Smooth muscle cell (in vitro differentiated cells): ENCODE data around the gene JDP2. TPM values are rescaled to one million over a fixed set of nuclear protein-coding genes. Genes with fewer than 3 reads are reported as not detected.

Source experiments
- DNase-seq: peaks from one replicate; lab custom pipeline; 2025; ENCODE audit not compliant: unreplicated experiment; lab: John Stamatoyannopoulos, UW
- H2AFZ ChIP-seq: fragments of 200-600 bp; sonication (generic); 2 replicates; pipeline ENCODE4 v1.6.0; 2016; ENCODE audit warnings: antibody characterized with exemption, low read depth, mild to moderate bottlenecking
- H3F3A ChIP-seq: fragments of 200-600 bp; sonication (generic); 2 replicates; pipeline ENCODE4 v1.6.0; 2017; ENCODE audit warnings: antibody characterized with exemption, low read depth
- H3K27ac ChIP-seq: fragments of 200-600 bp; sonication (generic); 2 replicates; pipeline ENCODE4 v1.5.1; 2016; ENCODE audit warnings: low read depth, mild to moderate bottlenecking
- H3K27me3 ChIP-seq: fragments of 200-600 bp; sonication (generic); 2 replicates; pipeline ENCODE4 v1.6.1; 2016; ENCODE audit warnings: low read depth, mild to moderate bottlenecking
- H3K36me3 ChIP-seq: fragments of 200-600 bp; sonication (generic); 2 replicates; pipeline ENCODE4 v1.5.1; 2016; ENCODE audit warnings: low read depth
- H3K4me1 ChIP-seq: fragments of 200-600 bp; sonication (generic); 2 replicates; pipeline ENCODE4 v1.5.1; 2016; ENCODE audit warnings: low read depth
- H3K4me2 ChIP-seq: fragments of 200-600 bp; sonication (generic); 2 replicates; pipeline ENCODE4 v1.6.0; 2016; ENCODE audit warnings: mild to moderate bottlenecking
- H3K4me3 ChIP-seq: fragments of 200-600 bp; sonication (generic); 2 replicates; pipeline ENCODE4 v1.5.1; 2016; ENCODE audit warnings: mild to moderate bottlenecking
- H3K79me2 ChIP-seq: fragments of 200-600 bp; sonication (generic); 2 replicates; pipeline ENCODE4 v1.6.0; 2016; ENCODE audit warnings: low read depth, mild to moderate bottlenecking
- H3K9ac ChIP-seq: fragments of 200-600 bp; sonication (generic); 2 replicates; pipeline ENCODE4 v1.6.0; 2016; ENCODE audit warnings: low read depth
- H3K9me3 ChIP-seq: fragments of 200-600 bp; sonication (generic); replicated peaks from 2 replicates; pipeline ENCODE4 v1.5.1; 2016; ENCODE audit warnings: low read depth
- H4K20me1 ChIP-seq: fragments of 200-600 bp; sonication (generic); 2 replicates; pipeline ENCODE4 v1.6.0; 2016; ENCODE audit warnings: low read depth
- CTCF ChIP-seq: fragments of 200-600 bp; sonication (generic); IDR thresholded peaks from 2 replicates; pipeline ENCODE4 v1.5.1; 2017; ENCODE audit warnings: borderline replicate concordance, mild to moderate bottlenecking, antibody characterized with exemption; ENCODE audit not compliant: insufficient read depth, poor library complexity, severe bottlenecking
- WGBS: methylation state at CpG from one replicate; pipeline ENCODE4 v1.1.7; 2016; ENCODE audit warnings: low lambda C conversion rate; 5-methylcytosine and 5-hydroxymethylcytosine counted together
- polyA plus RNA-seq: library from polyadenylated mRNA; unstranded; fragments of >200 nt; fragmentation: Nextera tagmentation; extraction: Ambion mirVana; gene quantifications from 2 replicates; pipeline ENCODE4 v1.2.1, GENCODE V29; 2016
- total RNA-seq: library from RNA; depleted of rRNA; stranded (reverse); fragments of >200 nt; gene quantifications from 2 replicates; pipeline ENCODE4 v1.2.3, GENCODE V29; 2014

JDP2 gene
- total and polyA plus RNA-seq, 2 experiments from 2014 or later, result 70.3 to 126 TPM

- H2AFZ ChIP-seq, result no peak overlapping the region
- H3K27me3 ChIP-seq, result no peaks in the 10 kb centered on the region
- H3K4me2 ChIP-seq, result no peak overlapping the region
- WGBS, result 92% methylated on average over 10 of the region's 10 CpGs
- no peak overlapping the region for H3K9ac ChIP-seq
- DNase-seq, result no peak
- no peaks in the 10 kb centered on the region for H3K36me3 ChIP-seq
- H3K79me2 ChIP-seq, result no peaks in the 10 kb centered on the region
- H3K4me1 ChIP-seq, result no peaks in the 10 kb centered on the region
- no peak for TF ChIP-seq CTCF
- H3K27ac ChIP-seq, result no peak overlapping the region
- no peaks in the 10 kb centered on the region for H4K20me1 ChIP-seq
- H3K4me3 ChIP-seq, result no peak overlapping the region
- H3F3A ChIP-seq, result no peaks in the 10 kb centered on the region
- H3K9me3 ChIP-seq, result no peaks in the 10 kb centered on the region
Observed at GRCh38 chr14:75409316-75410205, 18.3 kb upstream of the JDP2 start.

- Histone ChIP-seq H3K9ac (no peak overlapping the region), H3K27me3 (no peaks in the 10 kb centered on the region), H3K9me3 (no peaks in the 10 kb centered on the region), H3K79me2 (no peaks in the 10 kb centered on the region), H2AFZ (no peak overlapping the region), H3K4me3 (no peak overlapping the region), H3K4me2 (no peak overlapping the region), H3K36me3 (no peaks in the 10 kb centered on the region), H3F3A (no peaks in the 10 kb centered on the region), H3K27ac (no peak overlapping the region), H4K20me1 (no peaks in the 10 kb centered on the region), H3K4me1 (no peaks in the 10 kb centered on the region)
- WGBS, result 92% methylated on average over 6 of the region's 6 CpGs
- no peak for TF ChIP-seq CTCF
- DNase-seq, result no peak
Observed at GRCh38 chr14:75411214-75411540, 16.6 kb upstream of the JDP2 start.

- Histone ChIP-seq H3K27ac (no peak overlapping the region), H3K79me2 (no peaks in the 10 kb centered on the region), H3K9me3 (no peaks in the 10 kb centered on the region), H3F3A (no peaks in the 10 kb centered on the region), H3K4me3 (no peak overlapping the region), H4K20me1 (no peaks in the 10 kb centered on the region), H3K4me1 (no peaks in the 10 kb centered on the region), H3K4me2 (no peak overlapping the region), H3K27me3 (no peaks in the 10 kb centered on the region), H3K36me3 (no peaks in the 10 kb centered on the region), H3K9ac (no peak overlapping the region), H2AFZ (no peak overlapping the region)
- TF ChIP-seq CTCF, result no peak
- WGBS, result 85% methylated on average over 2 of the region's 2 CpGs
- DNase-seq, result no peak
Observed at GRCh38 chr14:75413013-75413412, 14.8 kb upstream of the JDP2 start.

- Histone ChIP-seq H3K9ac (no peak overlapping the region), H3K4me2 (no peak overlapping the region), H4K20me1 (no peaks in the 10 kb centered on the region), H3K79me2 (no peaks in the 10 kb centered on the region), H3F3A (no peaks in the 10 kb centered on the region), H3K27ac (no peak overlapping the region), H3K4me3 (no peak overlapping the region), H3K27me3 (no peaks in the 10 kb centered on the region), H3K9me3 (no peaks in the 10 kb centered on the region), H3K36me3 (no peaks in the 10 kb centered on the region), H3K4me1 (peaks cover 11% of the 10 kb centered on the region), H2AFZ (no peak overlapping the region)
- 37% methylated on average over 1 of the region's 1 CpG for WGBS
- TF ChIP-seq CTCF, result no peak
- DNase-seq, result no peak
Observed at GRCh38 chr14:75417674-75418073, 10.1 kb upstream of the JDP2 start.
